ENCODE measurements around the gene ZNF174.

ZNF174 gene

GRCh38 chr16:3388325-3388724 is 12.7 kb upstream of the ZNF174 start:
- H3K4me3 ChIP-seq (ENCODE audit: low read length): no peak overlapping the region
- peaks cover 23% of the 10 kb centered on the region for H3K9me3 ChIP-seq (ENCODE audit: control insufficient read depth, low read depth, low read length)
- H3K27ac ChIP-seq (ENCODE audit: low read length): no peak overlapping the region
- peaks cover 40% of the 10 kb centered on the region for H3K36me3 ChIP-seq (ENCODE audit: control insufficient read depth, low read depth, low read length)
- H3K9ac ChIP-seq (ENCODE audit: low read length): no peak overlapping the region
- H3K4me1 ChIP-seq (ENCODE audit: control insufficient read depth, low read depth, low read length): no peaks in the 10 kb centered on the region
- no peaks in the 10 kb centered on the region for H3K27me3 ChIP-seq (ENCODE audit: control insufficient read depth, insufficient read depth, low read length)

GRCh38 chr16:3389663-3390338 is 11.2 kb upstream of the ZNF174 start:
- H3K4me3 ChIP-seq (ENCODE audit: low read length): no peak overlapping the region
- H3K9me3 ChIP-seq (ENCODE audit: control insufficient read depth, low read depth, low read length): peaks cover 8% of the 10 kb centered on the region
- H3K4me1 ChIP-seq (ENCODE audit: control insufficient read depth, low read depth, low read length): no peaks in the 10 kb centered on the region
- no peak overlapping the region for H3K9ac ChIP-seq (ENCODE audit: low read length)
- no peaks in the 10 kb centered on the region for H3K27me3 ChIP-seq (ENCODE audit: control insufficient read depth, insufficient read depth, low read length)
- H3K27ac ChIP-seq (ENCODE audit: low read length): no peak overlapping the region
- H3K36me3 ChIP-seq (ENCODE audit: control insufficient read depth, low read depth, low read length): peaks cover 28% of the 10 kb centered on the region

- peaks cover 12% of the 10 kb centered on the region for H3K36me3 ChIP-seq (ENCODE audit: control insufficient read depth, low read depth, low read length)
- H3K9me3 ChIP-seq (ENCODE audit: control insufficient read depth, low read depth, low read length): peaks cover 5% of the 10 kb centered on the region
- peak overlapping the region; percentile 86 for H3K9ac ChIP-seq (ENCODE audit: low read length)
- H3K27me3 ChIP-seq (ENCODE audit: control insufficient read depth, insufficient read depth, low read length): no peaks in the 10 kb centered on the region
- peak overlapping the region; percentile 96 for H3K4me3 ChIP-seq (ENCODE audit: low read length)
- H3K4me1 ChIP-seq (ENCODE audit: control insufficient read depth, low read depth, low read length): no peaks in the 10 kb centered on the region
- H3K27ac ChIP-seq (ENCODE audit: low read length): peak overlapping the region; percentile 33
These were observed 603 bp upstream of the ZNF174 start for GRCh38 chr16:3400446-3400778.

GRCh38 chr16:3401719-3402397 is 843 bp downstream of the ZNF174 start:
- Histone ChIP-seq H3K27me3 (ENCODE audit: control insufficient read depth, insufficient read depth, low read length) (no peaks in the 10 kb centered on the region), H3K4me1 (ENCODE audit: control insufficient read depth, low read depth, low read length) (no peaks in the 10 kb centered on the region), H3K9me3 (ENCODE audit: control insufficient read depth, low read depth, low read length) (peaks cover 6% of the 10 kb centered on the region), H3K4me3 (ENCODE audit: low read length) (peak overlapping the region; percentile 96), H3K27ac (ENCODE audit: low read length) (no peak overlapping the region), H3K9ac (ENCODE audit: low read length) (peak overlapping the region; percentile 66), H3K36me3 (ENCODE audit: control insufficient read depth, low read depth, low read length) (peaks cover 13% of the 10 kb centered on the region)

GRCh38 chr16:3408561-3409197 is 7.7 kb downstream of the ZNF174 start:
- peaks cover 49% of the 10 kb centered on the region for H3K9me3 ChIP-seq (ENCODE audit: control insufficient read depth, low read depth, low read length)

GRCh38 chr16:3413730-3414379 is 12.8 kb downstream of the ZNF174 start:
- Histone ChIP-seq H3K4me1 (ENCODE audit: control insufficient read depth, low read depth, low read length) (no peaks in the 10 kb centered on the region), H3K9ac (ENCODE audit: low read length) (no peak overlapping the region), H3K36me3 (ENCODE audit: control insufficient read depth, low read depth, low read length) (peaks cover 1% of the 10 kb centered on the region), H3K4me3 (ENCODE audit: low read length) (no peak overlapping the region), H3K27me3 (ENCODE audit: control insufficient read depth, insufficient read depth, low read length) (no peaks in the 10 kb centered on the region), H3K27ac (ENCODE audit: low read length) (no peak overlapping the region), H3K9me3 (ENCODE audit: control insufficient read depth, low read depth, low read length) (peaks cover 41% of the 10 kb centered on the region)

More at GRCh38 chr16:3408561-3409197, 7.7 kb downstream of the ZNF174 start:
- Histone ChIP-seq H3K9ac (ENCODE audit: low read length) (no peak overlapping the region), H3K36me3 (ENCODE audit: control insufficient read depth, low read depth, low read length) (peaks cover 22% of the 10 kb centered on the region), H3K4me1 (ENCODE audit: control insufficient read depth, low read depth, low read length) (no peaks in the 10 kb centered on the region), H3K4me3 (ENCODE audit: low read length) (no peak overlapping the region), H3K27ac (ENCODE audit: low read length) (no peak overlapping the region), H3K27me3 (ENCODE audit: control insufficient read depth, insufficient read depth, low read length) (no peaks in the 10 kb centered on the region)

- Histone ChIP-seq H3K36me3 (ENCODE audit: control insufficient read depth, low read depth, low read length) (no peaks in the 10 kb centered on the region), H3K27me3 (ENCODE audit: control insufficient read depth, insufficient read depth, low read length) (no peaks in the 10 kb centered on the region), H3K4me1 (ENCODE audit: control insufficient read depth, low read depth, low read length) (no peaks in the 10 kb centered on the region), H3K4me3 (ENCODE audit: low read length) (no peak overlapping the region), H3K9ac (ENCODE audit: low read length) (no peak overlapping the region), H3K27ac (ENCODE audit: low read length) (no peak overlapping the region), H3K9me3 (ENCODE audit: control insufficient read depth, low read depth, low read length) (no peaks in the 10 kb centered on the region)
These were observed 30.8 kb downstream of the ZNF174 start for GRCh38 chr16:3431779-3432219.

- peaks cover 4% of the 10 kb centered on the region for H3K36me3 ChIP-seq (ENCODE audit: control insufficient read depth, low read depth, low read length)
- no peaks in the 10 kb centered on the region for H3K4me1 ChIP-seq (ENCODE audit: control insufficient read depth, low read depth, low read length)
- peaks cover 5% of the 10 kb centered on the region for H3K9me3 ChIP-seq (ENCODE audit: control insufficient read depth, low read depth, low read length)
- no peak overlapping the region for H3K9ac ChIP-seq (ENCODE audit: low read length)
- no peak overlapping the region for H3K4me3 ChIP-seq (ENCODE audit: low read length)
- H3K27me3 ChIP-seq (ENCODE audit: control insufficient read depth, insufficient read depth, low read length): no peaks in the 10 kb centered on the region
- no peak overlapping the region for H3K27ac ChIP-seq (ENCODE audit: low read length)
These were observed 33.4 kb downstream of the ZNF174 start for GRCh38 chr16:3434373-3434772.

GRCh38 chr16:3439637-3440036 is 38.6 kb downstream of the ZNF174 start:
- Histone ChIP-seq H3K9me3 (ENCODE audit: control insufficient read depth, low read depth, low read length) (peaks cover 8% of the 10 kb centered on the region), H3K27ac (ENCODE audit: low read length) (no peak overlapping the region), H3K4me3 (ENCODE audit: low read length) (no peak overlapping the region), H3K9ac (ENCODE audit: low read length) (no peak overlapping the region), H3K36me3 (ENCODE audit: control insufficient read depth, low read depth, low read length) (peaks cover 4% of the 10 kb centered on the region), H3K4me1 (ENCODE audit: control insufficient read depth, low read depth, low read length) (peaks cover 3% of the 10 kb centered on the region), H3K27me3 (ENCODE audit: control insufficient read depth, insufficient read depth, low read length) (no peaks in the 10 kb centered on the region)

- H3K27ac ChIP-seq (ENCODE audit: low read length): peak within 1 kb of the TSS; percentile 64
- no peaks in the 10 kb centered on the region for H3K27me3 ChIP-seq (ENCODE audit: control insufficient read depth, insufficient read depth, low read length)
- peak within 1 kb of the TSS; percentile 82 for H3K9ac ChIP-seq (ENCODE audit: low read length)
- no peaks in the 10 kb centered on the region for H3K36me3 ChIP-seq (ENCODE audit: control insufficient read depth, low read depth, low read length)
- peaks cover 8% of the 10 kb centered on the region for H3K9me3 ChIP-seq (ENCODE audit: control insufficient read depth, low read depth, low read length)
- H3K4me1 ChIP-seq (ENCODE audit: control insufficient read depth, low read depth, low read length): peaks cover 3% of the 10 kb centered on the region
- H3K4me3 ChIP-seq (ENCODE audit: low read length): peak within 1 kb of the TSS; percentile 95
These were observed 42.4 kb downstream of the ZNF174 start, which contains the start of the genes NAA60 and ZNF597 for GRCh38 chr16:3443108-3444031. NAA60 (plus strand) TSS chr16:3443680; CDS start chr16:3476228, 32,548 bp downstream. ZNF597 (minus strand) TSS chr16:3443504; CDS start chr16:3443153, 351 bp downstream.
